GM12872 (cell line): Measurements from ENCODE around the gene NAALADL2.

Experiments used
- CTCF ChIP-seq: IDR thresholded peaks from 3 replicates; pipeline ENCODE4 v1.5.1; 2011; ENCODE audit warnings: low read depth, mild to moderate bottlenecking, low read length, moderate library complexity; ENCODE audit not compliant: insufficient read depth

NAALADL2 gene

DNA sequence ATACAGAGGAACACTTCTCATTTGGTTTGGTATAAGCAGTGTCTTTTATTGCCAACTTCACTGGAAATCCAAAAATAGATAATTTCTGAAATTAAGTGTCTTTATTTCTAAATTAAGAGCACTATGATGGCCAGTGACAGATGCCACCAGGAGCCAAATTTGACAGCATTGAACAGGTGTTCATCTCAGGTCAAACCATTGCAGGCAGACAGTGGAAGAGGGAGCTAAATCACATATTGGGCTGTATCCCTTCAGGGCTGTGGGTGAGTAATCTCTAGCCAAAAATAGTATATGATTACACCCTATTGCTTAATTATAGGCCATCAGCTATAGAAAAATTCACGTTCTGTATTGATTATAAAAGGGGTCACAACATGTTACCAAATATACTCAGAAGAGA lies 457.7 kb downstream of the NAALADL2 start:
- TF ChIP-seq CTCF: no peak

GRCh38 chr3:175325440-175325839 lies 466.3 kb downstream of the NAALADL2 start:
- no peak for TF ChIP-seq CTCF

DNA sequence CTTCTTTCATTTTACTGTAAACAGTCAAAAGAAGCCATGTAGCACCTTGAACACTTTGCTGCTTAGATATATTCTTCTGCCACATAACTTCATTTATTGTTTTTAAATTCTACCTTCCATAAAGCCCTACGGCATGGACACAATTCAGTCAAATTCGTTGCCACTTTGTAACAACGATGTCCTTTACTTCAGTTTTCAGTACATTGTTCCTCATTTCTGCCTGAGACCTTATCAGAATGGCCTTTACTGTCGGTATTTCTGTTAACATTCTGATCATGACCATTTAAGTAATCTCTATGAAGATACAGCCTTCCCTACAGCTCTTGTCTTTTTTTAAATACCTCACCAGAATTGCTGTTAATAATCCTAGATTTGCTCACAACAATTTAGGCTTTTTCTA lies 466.9 kb downstream of the NAALADL2 start:
- no peak for TF ChIP-seq CTCF

- no peak for TF ChIP-seq CTCF
Observed at GRCh38 chr3:175329373-175329772, 470.2 kb downstream of the NAALADL2 start.

DNA sequence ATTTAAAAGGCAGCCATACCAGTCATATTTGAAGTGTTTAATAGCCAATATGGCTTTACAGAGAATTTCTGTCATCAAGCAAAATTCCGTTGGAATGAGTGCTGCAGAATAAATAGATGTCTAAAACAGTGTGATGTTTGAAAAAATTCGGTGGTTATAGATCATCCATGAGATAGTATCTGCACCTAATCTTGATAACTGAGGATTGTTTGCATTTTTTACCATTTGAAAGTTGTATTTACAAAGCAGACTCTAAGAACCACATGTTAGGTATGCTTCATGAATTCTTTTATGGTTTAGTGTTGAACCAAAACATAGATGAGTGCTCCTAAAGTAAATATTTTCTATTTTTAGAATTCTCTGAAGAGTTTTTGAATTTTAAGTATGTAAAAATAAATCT lies 476.1 kb downstream of the NAALADL2 start:
- no peak for TF ChIP-seq CTCF

DNA sequence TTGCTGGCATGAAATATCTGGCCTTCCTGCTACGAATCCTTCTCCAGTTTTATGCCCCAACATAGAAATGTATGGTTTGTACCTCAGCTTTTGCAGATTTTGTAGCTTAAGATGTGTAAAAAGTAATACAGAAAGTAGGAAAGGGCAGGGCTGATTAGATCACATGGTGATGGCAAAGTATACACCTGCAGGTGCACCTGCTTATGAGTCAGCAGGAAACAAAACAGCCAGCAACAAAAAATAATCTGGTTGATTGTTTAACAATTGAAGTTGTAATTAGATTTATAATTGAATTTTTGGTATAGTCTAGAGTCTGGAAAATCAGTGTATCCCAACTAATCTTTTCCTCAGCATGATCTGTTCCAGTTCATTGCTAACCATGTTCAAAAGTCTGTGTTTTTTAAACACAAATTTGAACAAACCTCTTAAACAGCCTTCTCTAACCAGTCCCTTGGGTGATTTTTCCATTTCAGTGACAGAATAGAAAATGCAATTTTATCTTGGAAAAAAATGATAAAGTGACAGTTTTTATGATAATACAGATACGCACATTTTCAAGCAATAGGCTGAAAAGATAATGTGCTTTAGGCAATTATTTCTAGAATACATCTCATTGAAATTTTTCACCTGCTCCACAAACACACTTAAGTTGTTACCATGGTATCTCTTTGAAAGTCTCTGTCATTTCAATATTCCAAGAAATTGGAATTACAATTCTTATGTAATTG lies 477.4 kb downstream of the NAALADL2 start:
- no peak for TF ChIP-seq CTCF

DNA sequence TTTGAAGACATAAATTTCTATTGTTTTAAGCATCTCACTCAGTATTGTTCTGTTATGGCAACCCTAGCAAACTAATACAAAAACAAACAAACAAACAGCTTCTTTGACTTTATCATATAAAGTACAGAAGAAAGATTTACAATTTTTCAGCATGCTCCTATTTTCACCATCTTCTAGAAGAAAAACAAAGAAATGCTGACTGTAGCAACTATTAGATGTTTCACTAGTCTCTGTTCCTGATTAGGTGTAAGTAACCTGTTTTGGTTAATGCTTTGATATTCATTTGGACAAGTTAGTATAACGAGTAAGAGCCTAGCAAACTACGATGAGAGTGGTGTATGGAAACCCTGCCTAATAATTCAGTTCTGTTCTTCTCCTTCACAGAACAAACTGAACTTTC lies 478.5 kb downstream of the NAALADL2 start:
- no peak for TF ChIP-seq CTCF
